Measurements from ENCODE around the gene CNPY1. TPM values are rescaled to one million over a fixed set of nuclear protein-coding genes. Genes with fewer than 3 reads are reported as not detected.

Gene CNPY1
- total and polyA plus RNA-seq, 4 donors, result not detected

GRCh38 chr7:155569681-155570080 is 23.3 kb upstream of the CNPY1 start:
- Histone ChIP-seq H3K9ac (ENCODE audit: low read depth in 1 of 2, low read length in 2 of 2) (no peak overlapping the region), H3K9me3 (ENCODE audit: control insufficient read depth in 4 of 4, low read length in 3 of 4) (no peaks in the 10 kb centered on the region), H3K36me3 (ENCODE audit: control insufficient read depth in 4 of 4, insufficient read depth in 3 of 4, low read depth in 1 of 4, low read length in 3 of 4) (no peaks in the 10 kb centered on the region), H3K4me3 (ENCODE audit: low read depth in 1 of 3, low read length in 3 of 3) (no peak overlapping the region), H3K27ac (ENCODE audit: low read depth in 1 of 2, low read length in 2 of 2) (no peak overlapping the region), H3K4me1 (ENCODE audit: control insufficient read depth in 4 of 4, insufficient read depth in 4 of 4, low read length in 3 of 4) (no peaks in the 10 kb centered on the region), H3K27me3 (ENCODE audit: control insufficient read depth in 4 of 4, insufficient read depth in 4 of 4, low read length in 3 of 4) (no peaks in the 10 kb centered on the region)
- DNase-seq (ENCODE audit: low spot score), result no peak
- WGBS, result 88% methylated on average over 11 of the region's 11 CpGs
- TF ChIP-seq SP1 (IDR thresholded peaks at IDR 0.05) (no peak), YY1 (IDR thresholded peaks at IDR 0.05) (no peak), CTCF (IDR thresholded peaks at IDR 0.05; ENCODE audit: low read depth, low read length, missing input control) (no peak), HNF4A (conservative IDR thresholded peaks at IDR 0.05) (no peak), JUND (IDR thresholded peaks at IDR 0.05) (no peak), HNF4G (IDR thresholded peaks at IDR 0.05) (no peak), TAF1 (conservative IDR thresholded peaks at IDR 0.05) (no peak), FOXA1 (IDR thresholded peaks at IDR 0.05) (no peak), RAD21 (IDR thresholded peaks at IDR 0.05) (no peak), GABPA (IDR thresholded peaks at IDR 0.05 in 1 of 2, conservative IDR thresholded peaks at IDR 0.05 in 1 of 2) (no peak)

- H3K9me3 ChIP-seq (ENCODE audit: control insufficient read depth in 4 of 4, low read length in 3 of 4), result no peaks in the 10 kb centered on the region
- no peaks in the 10 kb centered on the region for H3K27me3 ChIP-seq (ENCODE audit: control insufficient read depth in 4 of 4, insufficient read depth in 4 of 4, low read length in 3 of 4)
- H3K36me3 ChIP-seq (ENCODE audit: control insufficient read depth in 4 of 4, insufficient read depth in 3 of 4, low read depth in 1 of 4, low read length in 3 of 4), result no peaks in the 10 kb centered on the region
- DNase-seq (ENCODE audit: low spot score), result no peak
- H3K9ac ChIP-seq (ENCODE audit: low read depth in 1 of 2, low read length in 2 of 2), result no peak overlapping the region
- TF ChIP-seq YY1 (IDR thresholded peaks at IDR 0.05) (no peak), RXRA (IDR thresholded peaks at IDR 0.05) (no peak), ZBTB33 (IDR thresholded peaks at IDR 0.05) (no peak), JUND (IDR thresholded peaks at IDR 0.05) (no peak), GABPA (IDR thresholded peaks at IDR 0.05 in 1 of 2, conservative IDR thresholded peaks at IDR 0.05 in 1 of 2) (no peak), FOXA1 (IDR thresholded peaks at IDR 0.05) (no peak), RAD21 (IDR thresholded peaks at IDR 0.05) (no peak), SP1 (IDR thresholded peaks at IDR 0.05) (no peak), NR2F2 (IDR thresholded peaks at IDR 0.05) (no peak), HNF4A (conservative IDR thresholded peaks at IDR 0.05) (no peak), CTCF (IDR thresholded peaks at IDR 0.05; ENCODE audit: low read depth, low read length, missing input control) (no peak), MAX (IDR thresholded peaks at IDR 0.05) (no peak), FOXA2 (IDR thresholded peaks at IDR 0.05) (no peak), REST (IDR thresholded peaks at IDR 0.05) (no peak), HNF4G (IDR thresholded peaks at IDR 0.05) (no peak), ATF3 (IDR thresholded peaks at IDR 0.05) (no peak)
- H3K4me3 ChIP-seq (ENCODE audit: low read depth in 1 of 3, low read length in 3 of 3), result no peak overlapping the region
- H3K27ac ChIP-seq (ENCODE audit: low read depth in 1 of 2, low read length in 2 of 2), result no peak overlapping the region
- H3K4me1 ChIP-seq (ENCODE audit: control insufficient read depth in 4 of 4, insufficient read depth in 4 of 4, low read length in 3 of 4), result no peaks in the 10 kb centered on the region
- 89% methylated on average over 10 of the region's 10 CpGs for WGBS
Measured at GRCh38 chr7:155568842-155569494, 22.6 kb upstream of the CNPY1 start.
